HepG2 (cell line): ENCODE measurements around the gene DYDC2. TPM values are rescaled to one million over a fixed set of nuclear protein-coding genes. Genes with fewer than 3 reads are reported as not detected.

Source experiments
- ATAC-seq: fragments of 200-7000 bp; cut with Tn5 transposase; 3 replicates; pipeline ENCODE4 v1.9.1; 2020; ENCODE audit warnings: mild to moderate bottlenecking, moderate library complexity
- BruUV-seq: library from RNA; stranded (reverse); fragments of 400-500 nt; replicated peaks from 2 replicates; lab custom pipeline; 2021; lab: Mats Ljungman, UMichigan
- CTCF ChIA-PET: fragments of 300-600 bp; formaldehyde crosslinking; extraction: SDS; loops from one replicate; lab custom pipeline; 2021; ENCODE audit warnings: low total read pairs, inconsistent platforms, low intra/inter-chr PET ratio; lab: Yijun Ruan, JAX
- POLR2A ChIA-PET: fragments of 350-600 bp; sonication (Branson Sonifier 250); formaldehyde crosslinking; loops from one replicate; lab custom pipeline; 2020; ENCODE audit warnings: antibody characterized with exemption, inconsistent platforms; lab: Yijun Ruan, JAX
- DNase-seq: peaks from one replicate; pipeline ENCODE4 v3.0.0-alpha.2; 2015; ENCODE audit warnings: low spot score
- FAIRE-seq: peaks from 3 replicates; lab custom pipeline; 2011; peaks lifted over from hg19 to GRCh38; lab: Jason Lieb, UNC
- H2AFZ ChIP-seq: one replicate; pipeline ENCODE4 v1.6.1; 2011; ENCODE audit warnings: low read length, inconsistent platforms
- H3K27ac ChIP-seq: fragments of 300-600 bp; 3 replicates; pipeline ENCODE4 v1.8.0; 2011; ENCODE audit warnings: mixed run types, mild to moderate bottlenecking, mixed read lengths, low read length, inconsistent platforms; ENCODE audit not compliant: insufficient read depth; ENCODE audit errors: extremely low read length
- H3K27me3 ChIP-seq, 2 experiments: fragments of 200-600 bp in 1 of 2; 2 replicates in 1 of 2; 3 replicates in 1 of 2; pipeline versions ENCODE4 v1.6.0 to v1.8.0; 2011; ENCODE audit warnings: low read length in 2 of 2, mild to moderate bottlenecking in 2 of 2, moderate library complexity in 2 of 2, inconsistent platforms in 1 of 2; ENCODE audit not compliant: insufficient read depth in 2 of 2, control insufficient read depth in 1 of 2
- H3K36me3 ChIP-seq, 2 experiments: fragments of 200-600 bp in 1 of 2; replicated peaks in 1 of 2; 2 replicates in 1 of 2; 3 replicates in 1 of 2; pipeline versions ENCODE4 v1.5.1 to v1.8.0; 2011; ENCODE audit warnings: low read length in 2 of 2, inconsistent platforms in 1 of 2; ENCODE audit not compliant: insufficient read depth in 2 of 2, control insufficient read depth in 1 of 2
- H3K4me1 ChIP-seq: 2 replicates; pipeline ENCODE4 v1.5.1; 2012; ENCODE audit warnings: low read length, inconsistent platforms; ENCODE audit not compliant: insufficient read depth
- H3K4me2 ChIP-seq: 2 replicates; pipeline ENCODE4 v1.6.0; 2011; ENCODE audit warnings: low read depth, low read length, inconsistent platforms
- H3K4me3 ChIP-seq, 3 experiments: fragments of 200-600 bp in 1 of 3; sonication (generic), shearing (Covaris generic) in 1 of 3; replicated peaks in 1 of 3; 2 replicates each; pipeline ENCODE4 v1.5.1; 2011 to 2016; ENCODE audit warnings: low read length in 3 of 3, inconsistent platforms in 2 of 3, low read depth in 2 of 3, mild to moderate bottlenecking in 2 of 3, control low read depth in 1 of 3, mixed read lengths in 1 of 3; ENCODE audit not compliant: insufficient read depth in 1 of 3
- H3K79me2 ChIP-seq: one replicate; pipeline ENCODE4 v1.6.1; 2011; ENCODE audit warnings: low read length, inconsistent platforms; ENCODE audit not compliant: insufficient read depth
- H3K9ac ChIP-seq: 2 replicates; pipeline ENCODE4 v1.6.0; 2011; ENCODE audit warnings: mild to moderate bottlenecking, low read depth, low read length, inconsistent platforms; ENCODE audit not compliant: insufficient read depth
- H3K9me3 ChIP-seq: 2 replicates; pipeline ENCODE4 v1.5.1; 2012; ENCODE audit warnings: mild to moderate bottlenecking, low read length
- H4K20me1 ChIP-seq: 2 replicates; pipeline ENCODE4 v1.6.0; 2011; ENCODE audit warnings: inconsistent platforms, mild to moderate bottlenecking, low read length, moderate library complexity; ENCODE audit not compliant: insufficient read depth
- GFI1 ChIP-seq: sonication (generic); formaldehyde crosslinking; IDR thresholded peaks from 2 replicates; pipeline ENCODE4 v1.5.0; 2020; ENCODE audit warnings: missing genetic modification reagents, mild to moderate bottlenecking, borderline replicate concordance
- IRX3 ChIP-seq: sonication (generic); formaldehyde crosslinking; IDR thresholded peaks from 2 replicates; pipeline ENCODE4 v1.8.1; 2023; ENCODE audit warnings: mild to moderate bottlenecking, low read depth, missing genetic modification reagents, borderline replicate concordance
- JUN ChIP-seq: sonication (generic); formaldehyde crosslinking; IDR thresholded peaks from 2 replicates; pipeline ENCODE4 v1.4.0; 2020; ENCODE audit warnings: mild to moderate bottlenecking, missing genetic modification reagents
- KIAA2018 ChIP-seq: sonication (generic); formaldehyde crosslinking; IDR thresholded peaks from 2 replicates; pipeline ENCODE4 v1.5.0; 2020; ENCODE audit warnings: mild to moderate bottlenecking, missing genetic modification reagents, borderline replicate concordance
- POLR2AphosphoS2 ChIP-seq: IDR thresholded peaks from 2 replicates; pipeline ENCODE4 v1.6.1; 2011; ENCODE audit warnings: low read depth, low read length, improper control_type of control experiment
- SPEN ChIP-seq: sonication (generic); formaldehyde crosslinking; IDR thresholded peaks from 2 replicates; pipeline ENCODE4 v1.5.1; 2020; ENCODE audit warnings: low read depth, mild to moderate bottlenecking, missing genetic modification reagents
- SRSF9 ChIP-seq: fragments of 200-400 bp; formaldehyde crosslinking; IDR thresholded peaks from 2 replicates; pipeline ENCODE4 v1.6.1; 2018; ENCODE audit warnings: borderline replicate concordance, mild to moderate bottlenecking, low read depth, low read length; ENCODE audit not compliant: insufficient read depth, poor library complexity, severe bottlenecking
- TCF7L2 ChIP-seq: IDR thresholded peaks from 2 replicates; pipeline ENCODE4 v1.6.1; 2011; ENCODE audit warnings: mild to moderate bottlenecking, low read depth, low read length, moderate library complexity
- WGBS: methylation state at CpG from one replicate; pipeline ENCODE4 v1.1.6; 2017; ENCODE audit warnings: low lambda C conversion rate; 5-methylcytosine and 5-hydroxymethylcytosine counted together
- in situ Hi-C: cut with HindIII; loops from 2 replicates; pipeline ENCODE4 v1.10.0; 2017; ENCODE audit warnings: low pct_unique_long_range_greater_than_20kb; ENCODE audit not compliant: extremely low pct_ligation_motif_present
- intact Hi-C: fragments of 100-400 bp; cut with micrococcal nuclease; formaldehyde crosslinking; loops from one replicate; pipeline ENCODE4 v1.10.0; 2022; ENCODE audit not compliant: unreplicated experiment
- polyA plus RNA-seq, 8 experiments: library from polyadenylated mRNA; depleted of rRNA in 3 of 8; stranded (reverse) in 7 of 8; unstranded in 1 of 8; fragments of >200 nt; fragmentation: Illumina TruSeq in 4 of 8; extraction: Trizol in 4 of 8; gene quantifications; 2 replicates each; pipeline versions ENCODE4 v1.2.1 to v1.2.3, GENCODE V29; 2011 to 2016; ENCODE audit warnings: low read depth in 4 of 8, missing spikeins in 1 of 8, mixed read lengths in 1 of 8; ENCODE audit not compliant: insufficient read depth in 1 of 8
- total RNA-seq, 5 experiments: library from RNA; depleted of rRNA; stranded (reverse); fragments of >200 nt; fragmentation: Illumina TruSeq; extraction: Trizol; gene quantifications; 2 replicates each; pipeline ENCODE4 v1.2.3, GENCODE V29; 2016; ENCODE audit warnings: low read depth in 1 of 5

DYDC2 gene
- total and polyA plus RNA-seq, 2 of the 13 experiments (the other 11 are each of a cell fraction or from before 2014, with no cell fraction given), result 0.98 to 2.3 TPM

GRCh38 chr10:80319318-80319717 lies 37.3 kb upstream of the DYDC2 start:
- H3K79me2 ChIP-seq, result no peaks in the 10 kb centered on the region
- no TSS peak for BruUV-seq
- intact Hi-C loops, result no loop called here
- 36% methylated on average over 2 of the region's 2 CpGs for WGBS
- ChIA-PET POLR2A (no interaction called here), CTCF (no interaction called here)
- H3K9me3 ChIP-seq, result no peaks in the 10 kb centered on the region
- H3K27me3 ChIP-seq, result no peaks in the 10 kb centered on the region
- in situ Hi-C loops, result no loop called here
- ATAC-seq (no peak), FAIRE-seq (no peak), DNase-seq (no peak)
- no peak overlapping the region for H3K4me3 ChIP-seq
- H4K20me1 ChIP-seq, result no peaks in the 10 kb centered on the region
- no peak overlapping the region for H3K4me2 ChIP-seq
- no peak overlapping the region for H3K27ac ChIP-seq
- H3K4me1 ChIP-seq, result peaks cover 44% of the 10 kb centered on the region
- TF ChIP-seq SPEN (CRISPR knock-in tag), result no peak
- no peak for TF ChIP-seq IRX3
- TF ChIP-seq SRSF9, result no peak
- no peak for TF ChIP-seq KIAA2018 (CRISPR knock-in tag)
- no peak for TF ChIP-seq GFI1
- TF ChIP-seq TCF7L2, result no peak
- no peak for TF ChIP-seq JUN (CRISPR knock-in tag)
- TF ChIP-seq POLR2AphosphoS2, result no peak
- no peaks in the 10 kb centered on the region for H3K36me3 ChIP-seq
- no peak overlapping the region for H2AFZ ChIP-seq
- H3K9ac ChIP-seq, result no peak overlapping the region
